Liver (tissue), 9 donors: Measurements from ENCODE around the gene SORL1. TPM values are rescaled to one million over a fixed set of nuclear protein-coding genes. Genes with fewer than 3 reads are reported as not detected.

Experiments
- DNase-seq: peaks from one replicate; pipeline ENCODE4 v3.0.0-alpha.2; 2017; ENCODE audit warnings: low spot score
- H3K27ac ChIP-seq, 2 donors: one replicate each; pipeline ENCODE4 v1.7.0; 2013; ENCODE audit warnings: inconsistent platforms in 2 of 2, low read length in 2 of 2, control low read depth in 1 of 2, low read depth in 1 of 2, mild to moderate bottlenecking in 1 of 2
- H3K27me3 ChIP-seq, 4 donors: one replicate each; pipeline versions ENCODE4 v1.6.1 to v1.7.0; 2013; ENCODE audit warnings: low read length in 3 of 4, inconsistent platforms in 1 of 4, mild to moderate bottlenecking in 1 of 4, moderate library complexity in 1 of 4; ENCODE audit not compliant: control insufficient read depth in 4 of 4, insufficient read depth in 4 of 4
- H3K36me3 ChIP-seq, 4 donors: one replicate each; pipeline versions ENCODE4 v1.6.1 to v1.7.0; 2013; ENCODE audit warnings: low read length in 3 of 4, mild to moderate bottlenecking in 3 of 4, low read depth in 1 of 4, moderate library complexity in 1 of 4; ENCODE audit not compliant: control insufficient read depth in 4 of 4, insufficient read depth in 3 of 4
- H3K4me1 ChIP-seq, 4 donors: one replicate each; pipeline versions ENCODE4 v1.6.1 to v1.7.0; 2013; ENCODE audit warnings: low read length in 3 of 4, mild to moderate bottlenecking in 3 of 4, moderate library complexity in 1 of 4; ENCODE audit not compliant: control insufficient read depth in 4 of 4, insufficient read depth in 4 of 4
- H3K4me3 ChIP-seq, 3 donors: one replicate each; pipeline versions ENCODE4 v1.6.1 to v1.7.0; 2013; ENCODE audit warnings: low read length in 3 of 3, control low read depth in 1 of 3, low read depth in 1 of 3, mild to moderate bottlenecking in 1 of 3
- H3K9ac ChIP-seq, 2 donors: one replicate each; pipeline ENCODE4 v1.7.0; 2013; ENCODE audit warnings: low read length in 2 of 2, mild to moderate bottlenecking in 2 of 2, moderate library complexity in 2 of 2, control low read depth in 1 of 2, low read depth in 1 of 2
- H3K9me3 ChIP-seq, 4 donors: one replicate each; pipeline versions ENCODE4 v1.6.1 to v1.7.0; 2013; ENCODE audit warnings: low read length in 3 of 4; ENCODE audit not compliant: control insufficient read depth in 4 of 4
- EGR1 ChIP-seq, 2 donors: IDR thresholded peaks; 2 replicates each; pipeline ENCODE4 v1.6.1; 2016 to 2018; ENCODE audit warnings: antibody characterized with exemption in 2 of 2, low read depth in 2 of 2
- FOXA1 ChIP-seq: IDR thresholded peaks from 2 replicates; pipeline ENCODE4 v1.6.1; 2016; ENCODE audit warnings: antibody characterized with exemption
- FOXA2 ChIP-seq: IDR thresholded peaks from 2 replicates; pipeline ENCODE4 v1.6.1; 2016; ENCODE audit warnings: antibody characterized with exemption
- GABPA ChIP-seq, 2 donors: IDR thresholded peaks in 1 of 2; conservative IDR thresholded peaks in 1 of 2; 2 replicates each; pipeline ENCODE4 v1.6.1; 2016; ENCODE audit warnings: antibody characterized with exemption in 2 of 2, mild to moderate bottlenecking in 1 of 2, moderate library complexity in 1 of 2
- HNF4A ChIP-seq, 2 donors: conservative IDR thresholded peaks; 2 replicates each; pipeline ENCODE4 v1.6.1; 2016; ENCODE audit warnings: antibody characterized with exemption in 2 of 2, mild to moderate bottlenecking in 2 of 2
- HNF4G ChIP-seq: IDR thresholded peaks from 2 replicates; pipeline ENCODE4 v1.6.1; 2016; ENCODE audit warnings: antibody characterized with exemption
- JUND ChIP-seq, 2 donors: IDR thresholded peaks; 2 replicates each; pipeline ENCODE4 v1.6.1; 2016; ENCODE audit warnings: antibody characterized with exemption in 2 of 2
- NR2F2 ChIP-seq: IDR thresholded peaks from 2 replicates; pipeline ENCODE4 v1.6.1; 2016; ENCODE audit warnings: antibody characterized with exemption
- RAD21 ChIP-seq, 2 donors: IDR thresholded peaks; 2 replicates each; pipeline ENCODE4 v1.6.1; 2016; ENCODE audit warnings: antibody characterized with exemption in 2 of 2, mild to moderate bottlenecking in 2 of 2
- RXRA ChIP-seq, 2 donors: IDR thresholded peaks; 2 replicates each; pipeline ENCODE4 v1.6.1; 2017 to 2018; ENCODE audit warnings: antibody characterized with exemption in 2 of 2, mild to moderate bottlenecking in 1 of 2
- SP1 ChIP-seq: IDR thresholded peaks from 2 replicates; pipeline ENCODE4 v1.6.1; 2018; ENCODE audit warnings: antibody characterized with exemption, mild to moderate bottlenecking
- TAF1 ChIP-seq: conservative IDR thresholded peaks from 2 replicates; pipeline ENCODE4 v1.6.1; 2016; ENCODE audit warnings: antibody characterized with exemption, mild to moderate bottlenecking
- YY1 ChIP-seq: IDR thresholded peaks from 2 replicates; pipeline ENCODE4 v1.6.1; 2016; ENCODE audit warnings: antibody characterized with exemption, mild to moderate bottlenecking
- WGBS: extraction: QIAGEN DNeasy Blood & Tissue Kit; methylation state at CpG from one replicate; pipeline ENCODE4 v1.1.7; 2013; 5-methylcytosine and 5-hydroxymethylcytosine counted together
- polyA plus RNA-seq, 2 donors: library from polyadenylated mRNA; stranded (reverse) in 1 of 2; unstranded in 1 of 2; fragments of 200-250 nt in 1 of 2; fragments of >200 nt in 1 of 2; fragmentation: Nextera tagmentation in 1 of 2; extraction: Ambion mirVana in 1 of 2; gene quantifications; one replicate each; pipeline versions ENCODE4 v1.2.1 to v1.2.3, GENCODE V29; 2013 to 2015
- total RNA-seq, 2 donors: library from RNA; depleted of rRNA; stranded (reverse); fragments of >200 nt; gene quantifications; one replicate each; pipeline ENCODE4 v1.2.3, GENCODE V29; 2014
- TF ChIP-seq, protein P1 (sequence below): IDR thresholded peaks from 2 replicates; pipeline ENCODE4 v1.6.1; 2016; ENCODE audit warnings: antibody characterized with exemption
- TF ChIP-seq, protein P2 (sequence below): IDR thresholded peaks from 2 replicates; pipeline ENCODE4 v1.6.1; 2016; ENCODE audit warnings: antibody characterized with exemption, mild to moderate bottlenecking
- TF ChIP-seq, protein P3 (sequence below): fragments of 150-350 bp; IDR thresholded peaks from 2 replicates; pipeline ENCODE4 v1.5.1; 2017; ENCODE audit warnings: improper control_type of control experiment, low read depth, low read length; ENCODE audit not compliant: missing input control
- TF ChIP-seq, protein P4 (sequence below): IDR thresholded peaks from 2 replicates; pipeline ENCODE4 v1.6.1; 2016; ENCODE audit warnings: antibody characterized with exemption
- TF ChIP-seq, protein P5 (sequence below): IDR thresholded peaks from 2 replicates; pipeline ENCODE4 v1.6.1; 2016; ENCODE audit warnings: antibody characterized with exemption
- donor health status: healthy.
- donor health status: healthy.
- donor health status: healthy.
- donor health status: healthy.
- donor health status: healthy.

The SORL1 gene
- total and polyA plus RNA-seq, 4 donors = 14.6 to 124 (median 25.4) TPM

DNA sequence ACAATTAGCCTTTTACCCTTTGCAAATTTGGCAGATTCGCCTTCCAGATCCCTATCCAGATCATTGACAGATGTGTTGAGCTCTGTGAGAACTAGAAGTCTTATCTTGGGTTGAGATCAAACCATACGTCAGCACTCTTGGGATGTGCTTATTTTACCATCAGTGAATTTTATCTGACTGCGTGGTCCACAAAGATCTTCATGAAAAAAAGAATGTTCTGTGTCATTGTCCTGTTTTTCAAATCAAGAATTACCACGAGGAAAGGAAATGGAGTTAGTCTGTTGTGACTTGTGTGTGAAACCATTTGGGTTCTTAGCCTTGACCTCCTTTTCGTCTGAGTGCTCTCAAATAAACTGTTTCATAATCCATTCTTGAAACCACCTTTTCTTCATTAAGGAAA lies 86.9 kb downstream of the SORL1 start:
- TF ChIP-seq RXRA (IDR thresholded peaks at IDR 0.05) (no peak), FOXA1 (no peak), FOXA2 (no peak), NR2F2 (no peak), TAF1 (no peak), RAD21 (IDR thresholded peaks at IDR 0.05) (no peak), SP1 (no peak), GABPA (IDR thresholded peaks at IDR 0.05 in 1 of 2, conservative IDR thresholded peaks at IDR 0.05 in 1 of 2) (no peak), YY1 (no peak), HNF4A (conservative IDR thresholded peaks at IDR 0.05) (no peak), HNF4G (no peak), EGR1 (IDR thresholded peaks at IDR 0.05; ENCODE audit: low read depth in 2 of 2) (no peak), JUND (IDR thresholded peaks at IDR 0.05) (no peak)
- TF ChIP-seq, protein P1, sequence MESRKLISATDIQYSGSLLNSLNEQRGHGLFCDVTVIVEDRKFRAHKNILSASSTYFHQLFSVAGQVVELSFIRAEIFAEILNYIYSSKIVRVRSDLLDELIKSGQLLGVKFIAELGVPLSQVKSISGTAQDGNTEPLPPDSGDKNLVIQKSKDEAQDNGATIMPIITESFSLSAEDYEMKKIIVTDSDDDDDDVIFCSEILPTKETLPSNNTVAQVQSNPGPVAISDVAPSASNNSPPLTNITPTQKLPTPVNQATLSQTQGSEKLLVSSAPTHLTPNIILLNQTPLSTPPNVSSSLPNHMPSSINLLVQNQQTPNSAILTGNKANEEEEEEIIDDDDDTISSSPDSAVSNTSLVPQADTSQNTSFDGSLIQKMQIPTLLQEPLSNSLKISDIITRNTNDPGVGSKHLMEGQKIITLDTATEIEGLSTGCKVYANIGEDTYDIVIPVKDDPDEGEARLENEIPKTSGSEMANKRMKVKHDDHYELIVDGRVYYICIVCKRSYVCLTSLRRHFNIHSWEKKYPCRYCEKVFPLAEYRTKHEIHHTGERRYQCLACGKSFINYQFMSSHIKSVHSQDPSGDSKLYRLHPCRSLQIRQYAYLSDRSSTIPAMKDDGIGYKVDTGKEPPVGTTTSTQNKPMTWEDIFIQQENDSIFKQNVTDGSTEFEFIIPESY = no peak
- TF ChIP-seq, protein P2, sequence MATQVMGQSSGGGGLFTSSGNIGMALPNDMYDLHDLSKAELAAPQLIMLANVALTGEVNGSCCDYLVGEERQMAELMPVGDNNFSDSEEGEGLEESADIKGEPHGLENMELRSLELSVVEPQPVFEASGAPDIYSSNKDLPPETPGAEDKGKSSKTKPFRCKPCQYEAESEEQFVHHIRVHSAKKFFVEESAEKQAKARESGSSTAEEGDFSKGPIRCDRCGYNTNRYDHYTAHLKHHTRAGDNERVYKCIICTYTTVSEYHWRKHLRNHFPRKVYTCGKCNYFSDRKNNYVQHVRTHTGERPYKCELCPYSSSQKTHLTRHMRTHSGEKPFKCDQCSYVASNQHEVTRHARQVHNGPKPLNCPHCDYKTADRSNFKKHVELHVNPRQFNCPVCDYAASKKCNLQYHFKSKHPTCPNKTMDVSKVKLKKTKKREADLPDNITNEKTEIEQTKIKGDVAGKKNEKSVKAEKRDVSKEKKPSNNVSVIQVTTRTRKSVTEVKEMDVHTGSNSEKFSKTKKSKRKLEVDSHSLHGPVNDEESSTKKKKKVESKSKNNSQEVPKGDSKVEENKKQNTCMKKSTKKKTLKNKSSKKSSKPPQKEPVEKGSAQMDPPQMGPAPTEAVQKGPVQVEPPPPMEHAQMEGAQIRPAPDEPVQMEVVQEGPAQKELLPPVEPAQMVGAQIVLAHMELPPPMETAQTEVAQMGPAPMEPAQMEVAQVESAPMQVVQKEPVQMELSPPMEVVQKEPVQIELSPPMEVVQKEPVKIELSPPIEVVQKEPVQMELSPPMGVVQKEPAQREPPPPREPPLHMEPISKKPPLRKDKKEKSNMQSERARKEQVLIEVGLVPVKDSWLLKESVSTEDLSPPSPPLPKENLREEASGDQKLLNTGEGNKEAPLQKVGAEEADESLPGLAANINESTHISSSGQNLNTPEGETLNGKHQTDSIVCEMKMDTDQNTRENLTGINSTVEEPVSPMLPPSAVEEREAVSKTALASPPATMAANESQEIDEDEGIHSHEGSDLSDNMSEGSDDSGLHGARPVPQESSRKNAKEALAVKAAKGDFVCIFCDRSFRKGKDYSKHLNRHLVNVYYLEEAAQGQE = no peak
- TF ChIP-seq, protein P3, sequence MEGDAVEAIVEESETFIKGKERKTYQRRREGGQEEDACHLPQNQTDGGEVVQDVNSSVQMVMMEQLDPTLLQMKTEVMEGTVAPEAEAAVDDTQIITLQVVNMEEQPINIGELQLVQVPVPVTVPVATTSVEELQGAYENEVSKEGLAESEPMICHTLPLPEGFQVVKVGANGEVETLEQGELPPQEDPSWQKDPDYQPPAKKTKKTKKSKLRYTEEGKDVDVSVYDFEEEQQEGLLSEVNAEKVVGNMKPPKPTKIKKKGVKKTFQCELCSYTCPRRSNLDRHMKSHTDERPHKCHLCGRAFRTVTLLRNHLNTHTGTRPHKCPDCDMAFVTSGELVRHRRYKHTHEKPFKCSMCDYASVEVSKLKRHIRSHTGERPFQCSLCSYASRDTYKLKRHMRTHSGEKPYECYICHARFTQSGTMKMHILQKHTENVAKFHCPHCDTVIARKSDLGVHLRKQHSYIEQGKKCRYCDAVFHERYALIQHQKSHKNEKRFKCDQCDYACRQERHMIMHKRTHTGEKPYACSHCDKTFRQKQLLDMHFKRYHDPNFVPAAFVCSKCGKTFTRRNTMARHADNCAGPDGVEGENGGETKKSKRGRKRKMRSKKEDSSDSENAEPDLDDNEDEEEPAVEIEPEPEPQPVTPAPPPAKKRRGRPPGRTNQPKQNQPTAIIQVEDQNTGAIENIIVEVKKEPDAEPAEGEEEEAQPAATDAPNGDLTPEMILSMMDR = no peak
- TF ChIP-seq, protein P4, sequence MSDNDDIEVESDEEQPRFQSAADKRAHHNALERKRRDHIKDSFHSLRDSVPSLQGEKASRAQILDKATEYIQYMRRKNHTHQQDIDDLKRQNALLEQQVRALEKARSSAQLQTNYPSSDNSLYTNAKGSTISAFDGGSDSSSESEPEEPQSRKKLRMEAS = no peak
- TF ChIP-seq, protein P5, sequence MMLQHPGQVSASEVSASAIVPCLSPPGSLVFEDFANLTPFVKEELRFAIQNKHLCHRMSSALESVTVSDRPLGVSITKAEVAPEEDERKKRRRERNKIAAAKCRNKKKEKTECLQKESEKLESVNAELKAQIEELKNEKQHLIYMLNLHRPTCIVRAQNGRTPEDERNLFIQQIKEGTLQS = no peak
- H3K9ac ChIP-seq = no peak overlapping the region
- H3K4me1 ChIP-seq = no peaks in the 10 kb centered on the region
- 83% methylated on average over 5 of the region's 5 CpGs for WGBS
- no peak overlapping the region for H3K27ac ChIP-seq
- DNase-seq = no peak
- peaks cover 3 to 38% (median 29%) of the 10 kb centered on the region in 4 donors for H3K36me3 ChIP-seq
- no peaks in the 10 kb centered on the region for H3K27me3 ChIP-seq
- no peak overlapping the region for H3K4me3 ChIP-seq
- H3K9me3 ChIP-seq = no peaks in the 10 kb centered on the region
